GM12878 (cell line): Measurements from ENCODE around the gene SASH1. TPM values are rescaled to one million over a fixed set of nuclear protein-coding genes. Genes with fewer than 3 reads are reported as not detected.

ENCODE experiments used
- ATAC-seq: fragments of 200-7000 bp; cut with Tn5 transposase; 3 replicates; pipeline ENCODE4 v1.9.1; 2020; ENCODE audit warnings: mild to moderate bottlenecking, moderate library complexity
- BruUV-seq: library from RNA; stranded (reverse); fragments of 400-500 nt; replicated peaks from 2 replicates; lab custom pipeline; 2021; lab: Mats Ljungman, UMichigan
- CTCF ChIA-PET: fragments of 300-600 bp; sonication (Branson Sonifier 250); formaldehyde crosslinking; extraction: SDS; loops from one replicate; lab custom pipeline; 2021; ENCODE audit warnings: inconsistent platforms; lab: Yijun Ruan, JAX
- POLR2A ChIA-PET: fragments of 350-600 bp; formaldehyde crosslinking; extraction: SDS; loops from one replicate; lab custom pipeline; 2021; ENCODE audit warnings: inconsistent platforms; lab: Charles Lee
- RAD21 ChIA-PET: fragments of 300-600 bp; sonication (Branson Sonifier 250); formaldehyde crosslinking; loops from one replicate; lab custom pipeline; 2023; ENCODE audit warnings: antibody characterized with exemption; ENCODE audit not compliant: unreplicated experiment; lab: Charles Lee
- SMC1A ChIA-PET: fragments of 300-600 bp; sonication (Branson Sonifier 250); formaldehyde crosslinking; loops from one replicate; lab custom pipeline; 2023; ENCODE audit not compliant: unreplicated experiment, uncharacterized antibody; lab: Charles Lee
- DNase-seq: peaks from one replicate; pipeline ENCODE4 v3.0.0-alpha.2; 2011; ENCODE audit warnings: low read depth, low spot score
- FAIRE-seq: peaks from 3 replicates; lab custom pipeline; 2011; peaks lifted over from hg19 to GRCh38; lab: Jason Lieb, UNC
- H2AFZ ChIP-seq: 2 replicates; pipeline ENCODE4 v1.6.0; 2011; ENCODE audit warnings: low read depth, low read length, control low read depth; ENCODE audit not compliant: control insufficient read depth
- H3K27ac ChIP-seq: 2 replicates; pipeline ENCODE4 v1.5.1; 2011; ENCODE audit warnings: control low read depth; ENCODE audit not compliant: control insufficient read depth, insufficient read depth
- H3K27me3 ChIP-seq, 2 experiments: replicated peaks in 1 of 2; 2 replicates each; pipeline versions ENCODE4 v1.6.0 to v1.6.1; 2011; ENCODE audit warnings: low read length in 1 of 2; ENCODE audit not compliant: control insufficient read depth in 2 of 2, insufficient read depth in 2 of 2
- H3K36me3 ChIP-seq, 2 experiments: 2 replicates each; pipeline ENCODE4 v1.5.1; 2011; ENCODE audit warnings: low read length in 1 of 2; ENCODE audit not compliant: control insufficient read depth in 2 of 2, insufficient read depth in 2 of 2
- H3K4me1 ChIP-seq: 2 replicates; pipeline ENCODE4 v1.6.1; 2011; ENCODE audit warnings: mild to moderate bottlenecking, low read length, moderate library complexity, mixed read lengths; ENCODE audit not compliant: control insufficient read depth, insufficient read depth
- H3K4me2 ChIP-seq: 2 replicates; pipeline ENCODE4 v1.6.0; 2011; ENCODE audit warnings: control low read depth; ENCODE audit not compliant: control insufficient read depth, insufficient read depth
- H3K4me3 ChIP-seq: fragments of 200-600 bp; sonication (generic); 2 replicates; pipeline ENCODE4 v1.5.1; 2016
- H3K79me2 ChIP-seq: 2 replicates; pipeline ENCODE4 v1.6.0; 2011; ENCODE audit warnings: low read length; ENCODE audit not compliant: control insufficient read depth, insufficient read depth
- H3K9ac ChIP-seq: 2 replicates; pipeline ENCODE4 v1.8.0; 2011; ENCODE audit warnings: low read length, control low read depth, mixed read lengths; ENCODE audit not compliant: control insufficient read depth, insufficient read depth
- H3K9me3 ChIP-seq: replicated peaks from 3 replicates; pipeline ENCODE4 v1.5.1; 2011; ENCODE audit warnings: mild to moderate bottlenecking, low read length; ENCODE audit not compliant: control insufficient read depth, insufficient read depth
- H4K20me1 ChIP-seq: 2 replicates; pipeline ENCODE4 v1.6.0; 2011; ENCODE audit not compliant: control insufficient read depth, insufficient read depth
- CBX5 ChIP-seq: sonication (generic); IDR thresholded peaks from 2 replicates; pipeline ENCODE4 v1.6.1; 2016; ENCODE audit warnings: low read depth, moderate library complexity, mild to moderate bottlenecking, inconsistent platforms
- CHD4 ChIP-seq: fragments of 200-600 bp; sonication (generic); IDR thresholded peaks from 2 replicates; pipeline ENCODE4 v1.6.1; 2016; ENCODE audit warnings: mild to moderate bottlenecking
- GATAD2B ChIP-seq: fragments of 450-650 bp; conservative IDR thresholded peaks from 2 replicates; pipeline ENCODE4 v1.6.1; 2017; ENCODE audit warnings: low read depth, mild to moderate bottlenecking, moderate library complexity
- JUNB ChIP-seq: IDR thresholded peaks from 2 replicates; pipeline ENCODE4 v1.6.1; 2016; ENCODE audit warnings: antibody characterized with exemption, mild to moderate bottlenecking
- KAT2A ChIP-seq: conservative IDR thresholded peaks from 2 replicates; pipeline ENCODE4 v1.6.1; 2011; ENCODE audit warnings: low read depth, low read length; ENCODE audit not compliant: control insufficient read depth
- KLF5 ChIP-seq: fragments of 450-650 bp; IDR thresholded peaks from 2 replicates; pipeline ENCODE4 v1.6.1; 2014; ENCODE audit warnings: mild to moderate bottlenecking; ENCODE audit not compliant: partially characterized antibody
- POLR2AphosphoS5 ChIP-seq: IDR thresholded peaks from 2 replicates; pipeline ENCODE4 v1.6.1; 2011; ENCODE audit warnings: mild to moderate bottlenecking, low read length, inconsistent platforms
- TAF1 ChIP-seq: IDR thresholded peaks from 2 replicates; pipeline ENCODE4 v1.6.1; 2011; ENCODE audit warnings: mild to moderate bottlenecking, low read depth, low read length, borderline replicate concordance
- TBL1XR1 ChIP-seq: IDR thresholded peaks from 2 replicates; pipeline ENCODE4 v1.6.1; 2012; ENCODE audit warnings: low read depth, low read length, improper control_type of control experiment
- TCF3 ChIP-seq: IDR thresholded peaks from 2 replicates; pipeline ENCODE4 v1.6.1; 2012; ENCODE audit warnings: low read depth, mild to moderate bottlenecking, low read length, borderline replicate concordance; ENCODE audit not compliant: insufficient read depth
- ZNF274 ChIP-seq: IDR thresholded peaks from one replicate; pipeline ENCODE4 v1.8.0; 2011; ENCODE audit not compliant: insufficient read length, insufficient read depth
- ZNF384 ChIP-seq: IDR thresholded peaks from 2 replicates; pipeline ENCODE4 v1.6.1; 2012; ENCODE audit warnings: low read depth, mild to moderate bottlenecking, low read length, improper control_type of control experiment, borderline replicate concordance
- WGBS: methylation state at CpG from one replicate; pipeline ENCODE4 v1.1.6; 2016; ENCODE audit warnings: low lambda C conversion rate; ENCODE audit not compliant: insufficient replicate concordance, insufficient coverage; ENCODE audit errors: missing lambda C conversion rate; 5-methylcytosine and 5-hydroxymethylcytosine counted together
- in situ Hi-C: fragments of 300-500 bp; cut with MboI; formaldehyde crosslinking; loops from 9 replicates; pipeline ENCODE4 v1.14.3; 2018; ENCODE audit warnings: mixed read lengths
- intact Hi-C: fragments of 100-400 bp; cut with micrococcal nuclease; formaldehyde crosslinking; loops from one replicate; pipeline ENCODE4 v1.14.2; 2022; ENCODE audit not compliant: unreplicated experiment
- polyA plus RNA-seq, 11 experiments: library from polyadenylated mRNA; depleted of rRNA in 4 of 11; unstranded in 6 of 11; stranded (reverse) in 5 of 11; fragments of >200 nt; fragmentation: Nextera tagmentation in 4 of 11; fragmentation: Illumina TruSeq in 1 of 11; extraction: Ambion mirVana in 4 of 11; extraction: Trizol in 1 of 11; gene quantifications; 1 replicate in 1 of 11; 2 replicates in 10 of 11; pipeline versions ENCODE4 v1.2.1 to v1.2.3, GENCODE V29; 2011 to 2016; ENCODE audit warnings: inconsistent platforms in 2 of 11, missing spikeins in 2 of 11, low read depth in 1 of 11
- total RNA-seq, 4 experiments: library from RNA; depleted of rRNA in 3 of 4; stranded (reverse); fragments of >200 nt in 3 of 4; fragmentation: Illumina TruSeq in 1 of 4; extraction: Trizol in 1 of 4; gene quantifications; 2 replicates each; pipeline versions ENCODE4 v1.2.1 to v1.2.3, GENCODE V29; 2013 to 2021
- TF ChIP-seq, protein P1 (sequence below): IDR thresholded peaks from 2 replicates; pipeline ENCODE4 v1.6.1; 2011; ENCODE audit warnings: low read depth, low read length, improper control_type of control experiment, borderline replicate concordance
- TF ChIP-seq, protein P2 (sequence below): IDR thresholded peaks from 2 replicates; pipeline ENCODE4 v1.6.1; 2011; ENCODE audit warnings: low read depth, mild to moderate bottlenecking, low read length, moderate library complexity, borderline replicate concordance; ENCODE audit errors: extremely low read depth
- TF ChIP-seq, protein P3 (sequence below): IDR thresholded peaks from 2 replicates; pipeline ENCODE4 v1.6.1; 2012; ENCODE audit warnings: mild to moderate bottlenecking, low read depth, low read length

SASH1 gene
- total and polyA plus RNA-seq, 10 of the 15 experiments (the other 5 are each of a cell fraction or from before 2014, with no cell fraction given) = 0.01 to 0.73 (median 0.14) TPM; not detected in 4

GRCh38 chr6:148430897-148431296 lies 88.3 kb downstream of the SASH1 start:
- BruUV-seq = no TSS peak
- FAIRE-seq = no peak
- Histone ChIP-seq H3K9ac (no peak overlapping the region), H3K27ac (no peak overlapping the region), H3K79me2 (no peaks in the 10 kb centered on the region), H3K4me2 (no peak overlapping the region), H4K20me1 (no peaks in the 10 kb centered on the region), H3K9me3 (no peaks in the 10 kb centered on the region), H3K36me3 (no peaks in the 10 kb centered on the region), H3K4me1 (no peaks in the 10 kb centered on the region), H3K4me3 (no peak overlapping the region), H2AFZ (no peak overlapping the region), H3K27me3 (no peaks in the 10 kb centered on the region; a peak in 1 of 4 replicates)
- intact Hi-C loops (no loop called here), in situ Hi-C loops (no loop called here)
- no peak for DNase-seq
- no peak for ATAC-seq
- SMC1A ChIA-PET = no interaction called here
- CTCF ChIA-PET = no interaction called here
- RAD21 ChIA-PET = no interaction called here
- 77% methylated on average over 8 of the region's 8 CpGs for WGBS
- TF ChIP-seq, protein P1, sequence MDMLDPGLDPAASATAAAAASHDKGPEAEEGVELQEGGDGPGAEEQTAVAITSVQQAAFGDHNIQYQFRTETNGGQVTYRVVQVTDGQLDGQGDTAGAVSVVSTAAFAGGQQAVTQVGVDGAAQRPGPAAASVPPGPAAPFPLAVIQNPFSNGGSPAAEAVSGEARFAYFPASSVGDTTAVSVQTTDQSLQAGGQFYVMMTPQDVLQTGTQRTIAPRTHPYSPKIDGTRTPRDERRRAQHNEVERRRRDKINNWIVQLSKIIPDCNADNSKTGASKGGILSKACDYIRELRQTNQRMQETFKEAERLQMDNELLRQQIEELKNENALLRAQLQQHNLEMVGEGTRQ = no peak
- TF ChIP-seq, all 136 proteins: peak for 0
- POLR2A ChIA-PET = no interaction called here

- no peak overlapping the region for H3K27ac ChIP-seq
- CTCF ChIA-PET = no interaction called here
- no peaks in the 10 kb centered on the region for H3K9me3 ChIP-seq
- no peak overlapping the region for H2AFZ ChIP-seq
- H4K20me1 ChIP-seq = no peaks in the 10 kb centered on the region
- BruUV-seq = no TSS peak
- H3K9ac ChIP-seq = no peak overlapping the region
- FAIRE-seq (no peak), DNase-seq (no peak), ATAC-seq (no peak)
- SMC1A ChIA-PET = no interaction called here
- intact Hi-C loops = no loop called here
- in situ Hi-C loops = no loop called here
- POLR2A ChIA-PET = no interaction called here
- H3K4me1 ChIP-seq = no peaks in the 10 kb centered on the region
- no peak overlapping the region for H3K4me3 ChIP-seq
- H3K27me3 ChIP-seq = no peaks in the 10 kb centered on the region; a peak in 1 of 4 replicates
- no peak overlapping the region for H3K4me2 ChIP-seq
- RAD21 ChIA-PET = no interaction called here
- no peaks in the 10 kb centered on the region for H3K79me2 ChIP-seq
- WGBS = 63% methylated on average over 6 of the region's 6 CpGs
- no peaks in the 10 kb centered on the region for H3K36me3 ChIP-seq
- TF ChIP-seq KLF5 = no peak
- no peak for TF ChIP-seq POLR2AphosphoS5
- TF ChIP-seq CBX5 = no peak
- TF ChIP-seq, protein P2, sequence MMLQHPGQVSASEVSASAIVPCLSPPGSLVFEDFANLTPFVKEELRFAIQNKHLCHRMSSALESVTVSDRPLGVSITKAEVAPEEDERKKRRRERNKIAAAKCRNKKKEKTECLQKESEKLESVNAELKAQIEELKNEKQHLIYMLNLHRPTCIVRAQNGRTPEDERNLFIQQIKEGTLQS = no peak
- no peak for TF ChIP-seq TBL1XR1
- TF ChIP-seq GATAD2B = no peak
- TF ChIP-seq CHD4 = no peak
- TF ChIP-seq ZNF274 = no peak
- TF ChIP-seq, protein P3, sequence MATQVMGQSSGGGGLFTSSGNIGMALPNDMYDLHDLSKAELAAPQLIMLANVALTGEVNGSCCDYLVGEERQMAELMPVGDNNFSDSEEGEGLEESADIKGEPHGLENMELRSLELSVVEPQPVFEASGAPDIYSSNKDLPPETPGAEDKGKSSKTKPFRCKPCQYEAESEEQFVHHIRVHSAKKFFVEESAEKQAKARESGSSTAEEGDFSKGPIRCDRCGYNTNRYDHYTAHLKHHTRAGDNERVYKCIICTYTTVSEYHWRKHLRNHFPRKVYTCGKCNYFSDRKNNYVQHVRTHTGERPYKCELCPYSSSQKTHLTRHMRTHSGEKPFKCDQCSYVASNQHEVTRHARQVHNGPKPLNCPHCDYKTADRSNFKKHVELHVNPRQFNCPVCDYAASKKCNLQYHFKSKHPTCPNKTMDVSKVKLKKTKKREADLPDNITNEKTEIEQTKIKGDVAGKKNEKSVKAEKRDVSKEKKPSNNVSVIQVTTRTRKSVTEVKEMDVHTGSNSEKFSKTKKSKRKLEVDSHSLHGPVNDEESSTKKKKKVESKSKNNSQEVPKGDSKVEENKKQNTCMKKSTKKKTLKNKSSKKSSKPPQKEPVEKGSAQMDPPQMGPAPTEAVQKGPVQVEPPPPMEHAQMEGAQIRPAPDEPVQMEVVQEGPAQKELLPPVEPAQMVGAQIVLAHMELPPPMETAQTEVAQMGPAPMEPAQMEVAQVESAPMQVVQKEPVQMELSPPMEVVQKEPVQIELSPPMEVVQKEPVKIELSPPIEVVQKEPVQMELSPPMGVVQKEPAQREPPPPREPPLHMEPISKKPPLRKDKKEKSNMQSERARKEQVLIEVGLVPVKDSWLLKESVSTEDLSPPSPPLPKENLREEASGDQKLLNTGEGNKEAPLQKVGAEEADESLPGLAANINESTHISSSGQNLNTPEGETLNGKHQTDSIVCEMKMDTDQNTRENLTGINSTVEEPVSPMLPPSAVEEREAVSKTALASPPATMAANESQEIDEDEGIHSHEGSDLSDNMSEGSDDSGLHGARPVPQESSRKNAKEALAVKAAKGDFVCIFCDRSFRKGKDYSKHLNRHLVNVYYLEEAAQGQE = no peak
- TF ChIP-seq JUNB = no peak
- no peak for TF ChIP-seq TCF3
- no peak for TF ChIP-seq ZNF384
- no peak for TF ChIP-seq TAF1
- no peak for TF ChIP-seq KAT2A
Measured at GRCh38 chr6:148431413-148431812, 88.8 kb downstream of the SASH1 start.
